ENCODE data around the gene CHMP5.

Gene CHMP5

GRCh38 chr9:33289496-33289895 lies 24.6 kb downstream of the CHMP5 start:
- no peak for DNase-seq (ENCODE audit: low read depth, low spot score)
- peak overlapping the region; percentile 97 for H3K4me3 ChIP-seq (ENCODE audit: low read depth, low read length)
- ChIA-PET CTCF (interaction anchor here (0.7 to 2.1 kb wide), 6 partner anchors 126 to 228 kb away, joined by 3 to 10 read pairs (median 4); no protein-coding TSS in a partner anchor), POLR2A (interaction anchor here (0.6 to 1.6 kb wide), 11 partner anchors 25 to 265 kb away, joined by 3 to 11 read pairs (median 4); partner anchors contain the start of genes BAG1, CHMP5, DNAJA1 and NOL6)
- no peak for TF ChIP-seq CTCF (IDR thresholded peaks at IDR 0.05; ENCODE audit: insufficient read depth, low read length, missing control alignments)

- no peak for DNase-seq (ENCODE audit: low read depth, low spot score)
- ChIA-PET CTCF (interaction anchor here (0.7 to 2.1 kb wide), 6 partner anchors 11 to 227 kb away, joined by 3 to 10 read pairs (median 4); no protein-coding TSS in a partner anchor), POLR2A (interaction anchor here (0.6 to 1.6 kb wide), 11 partner anchors 25 to 265 kb away, joined by 3 to 11 read pairs (median 4); partner anchors contain the start of genes BAG1, CHMP5, DNAJA1 and NOL6)
- no peak for TF ChIP-seq CTCF (IDR thresholded peaks at IDR 0.05; ENCODE audit: insufficient read depth, low read length, missing control alignments)
- peak overlapping the region; percentile 97 for H3K4me3 ChIP-seq (ENCODE audit: low read depth, low read length)
These were observed 25.0 kb downstream of the CHMP5 start for GRCh38 chr9:33289936-33290246.

- CTCF ChIA-PET: interaction anchor here (0.7 to 2.1 kb wide), 6 partner anchors 11 to 227 kb away, joined by 3 to 10 read pairs (median 4); no protein-coding TSS in a partner anchor
- peak; percentile 92 for DNase-seq (ENCODE audit: low read depth, low spot score)
- H3K4me3 ChIP-seq (ENCODE audit: low read depth, low read length): peak within 1 kb of the TSS; percentile 97
- POLR2A ChIA-PET: interaction anchor here (0.6 to 1.6 kb wide), 11 partner anchors 26 to 266 kb away, joined by 3 to 11 read pairs (median 4); partner anchors contain the start of genes BAG1, CHMP5, DNAJA1 and NOL6
- TF ChIP-seq CTCF (IDR thresholded peaks at IDR 0.05; ENCODE audit: insufficient read depth, low read length, missing control alignments): no peak
These were observed 25.6 kb downstream of the CHMP5 start, which contains the start of gene NFX1 for GRCh38 chr9:33290247-33291030. TSS of gene NFX1 (plus strand) at chr9:33290516. CDS start at chr9:33290573, 57 bp downstream.

- ChIA-PET POLR2A (interaction anchor here (1.2 to 1.6 kb wide), 4 partner anchors 30 to 266 kb away, joined by 3 to 11 read pairs (median 6); partner anchors contain the start of genes DNAJA1 and NOL6), CTCF (interaction anchor here (2.1 kb wide), 1 partner anchor 162 kb away, joined by 4 read pairs; no protein-coding TSS in a partner anchor)
- no peak for DNase-seq (ENCODE audit: low read depth, low spot score)
- no peak for TF ChIP-seq CTCF (IDR thresholded peaks at IDR 0.05; ENCODE audit: insufficient read depth, low read length, missing control alignments)
- peak overlapping the region; percentile 97 for H3K4me3 ChIP-seq (ENCODE audit: low read depth, low read length)
These were observed 26.2 kb downstream of the CHMP5 start for GRCh38 chr9:33291031-33291397.

- CTCF ChIA-PET: interaction anchor here (2.1 kb wide), 1 partner anchor 161 kb away, joined by 4 read pairs; no protein-coding TSS in a partner anchor
- H3K4me3 ChIP-seq (ENCODE audit: low read depth, low read length): no peak overlapping the region
- DNase-seq (ENCODE audit: low read depth, low spot score): no peak
- POLR2A ChIA-PET: no interaction called here
- no peak for TF ChIP-seq CTCF (IDR thresholded peaks at IDR 0.05; ENCODE audit: insufficient read depth, low read length, missing control alignments)
These were observed 27.1 kb downstream of the CHMP5 start for GRCh38 chr9:33291901-33292300.

- CTCF ChIA-PET: no interaction called here
- POLR2A ChIA-PET: no interaction called here
These were observed 28.9 kb downstream of the CHMP5 start for GRCh38 chr9:33293782-33294181.

More at GRCh38 chr9:33293782-33294181, 28.9 kb downstream of the CHMP5 start:
- TF ChIP-seq CTCF (IDR thresholded peaks at IDR 0.05; ENCODE audit: insufficient read depth, low read length, missing control alignments): no peak
- DNase-seq (ENCODE audit: low read depth, low spot score): no peak
- no peak overlapping the region for H3K4me3 ChIP-seq (ENCODE audit: low read depth, low read length)

All from AG04449 (cell line).